Uterus (tissue), 2 donors: Measurements from ENCODE around the gene PROCR.

Experiments
- POLR2A ChIP-seq, 2 donors: fragments of 450-650 bp; IDR thresholded peaks; one replicate each; pipeline ENCODE4 v1.6.1; 2016; ENCODE audit warnings: antibody characterized with exemption in 2 of 2, mild to moderate bottlenecking in 1 of 2, moderate library complexity in 1 of 2
- TF ChIP-seq, protein P1 (sequence below), 4 experiments: fragments of 200-600 bp in 2 of 4; fragments of 450-650 bp in 2 of 4; sonication (generic) in 2 of 4; IDR thresholded peaks; one replicate each; pipeline ENCODE4 v1.5.1; 2016 to 2019; ENCODE audit warnings: antibody characterized with exemption in 4 of 4, mild to moderate bottlenecking in 2 of 4, moderate library complexity in 1 of 4

- TF ChIP-seq, protein P1, sequence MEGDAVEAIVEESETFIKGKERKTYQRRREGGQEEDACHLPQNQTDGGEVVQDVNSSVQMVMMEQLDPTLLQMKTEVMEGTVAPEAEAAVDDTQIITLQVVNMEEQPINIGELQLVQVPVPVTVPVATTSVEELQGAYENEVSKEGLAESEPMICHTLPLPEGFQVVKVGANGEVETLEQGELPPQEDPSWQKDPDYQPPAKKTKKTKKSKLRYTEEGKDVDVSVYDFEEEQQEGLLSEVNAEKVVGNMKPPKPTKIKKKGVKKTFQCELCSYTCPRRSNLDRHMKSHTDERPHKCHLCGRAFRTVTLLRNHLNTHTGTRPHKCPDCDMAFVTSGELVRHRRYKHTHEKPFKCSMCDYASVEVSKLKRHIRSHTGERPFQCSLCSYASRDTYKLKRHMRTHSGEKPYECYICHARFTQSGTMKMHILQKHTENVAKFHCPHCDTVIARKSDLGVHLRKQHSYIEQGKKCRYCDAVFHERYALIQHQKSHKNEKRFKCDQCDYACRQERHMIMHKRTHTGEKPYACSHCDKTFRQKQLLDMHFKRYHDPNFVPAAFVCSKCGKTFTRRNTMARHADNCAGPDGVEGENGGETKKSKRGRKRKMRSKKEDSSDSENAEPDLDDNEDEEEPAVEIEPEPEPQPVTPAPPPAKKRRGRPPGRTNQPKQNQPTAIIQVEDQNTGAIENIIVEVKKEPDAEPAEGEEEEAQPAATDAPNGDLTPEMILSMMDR (IDR thresholded peaks at IDR 0.05), result peak; percentile 58 to 96 (median 87)
- TF ChIP-seq POLR2A (IDR thresholded peaks at IDR 0.05), result no peak
Observed at GRCh38 chr20:35145141-35145564, 26.7 kb upstream of the PROCR start.
